Sigmoid colon (tissue), 4 donors: ENCODE data around the gene EWSR1.

Experiments
- POLR2A ChIP-seq, 2 donors: fragments of 450-650 bp; IDR thresholded peaks; one replicate each; pipeline ENCODE4 v1.6.1; 2016; ENCODE audit warnings: antibody characterized with exemption in 2 of 2, mild to moderate bottlenecking in 2 of 2, moderate library complexity in 2 of 2
- POLR2AphosphoS5 ChIP-seq, 4 donors: sonication (generic); formaldehyde crosslinking; IDR thresholded peaks; one replicate each; pipeline ENCODE4 v1.6.1; 2017; ENCODE audit warnings: antibody characterized with exemption in 4 of 4
- TF ChIP-seq, protein P1 (sequence below), 4 experiments: fragments of 450-650 bp in 3 of 4; fragments of 200-600 bp in 1 of 4; IDR thresholded peaks; one replicate each; pipeline ENCODE4 v1.5.1; 2016 to 2019; ENCODE audit warnings: antibody characterized with exemption in 4 of 4, mild to moderate bottlenecking in 3 of 4, moderate library complexity in 2 of 4

GRCh38 chr22:29323641-29324040, 55.6 kb downstream of the EWSR1 start:
- TF ChIP-seq, protein P1, sequence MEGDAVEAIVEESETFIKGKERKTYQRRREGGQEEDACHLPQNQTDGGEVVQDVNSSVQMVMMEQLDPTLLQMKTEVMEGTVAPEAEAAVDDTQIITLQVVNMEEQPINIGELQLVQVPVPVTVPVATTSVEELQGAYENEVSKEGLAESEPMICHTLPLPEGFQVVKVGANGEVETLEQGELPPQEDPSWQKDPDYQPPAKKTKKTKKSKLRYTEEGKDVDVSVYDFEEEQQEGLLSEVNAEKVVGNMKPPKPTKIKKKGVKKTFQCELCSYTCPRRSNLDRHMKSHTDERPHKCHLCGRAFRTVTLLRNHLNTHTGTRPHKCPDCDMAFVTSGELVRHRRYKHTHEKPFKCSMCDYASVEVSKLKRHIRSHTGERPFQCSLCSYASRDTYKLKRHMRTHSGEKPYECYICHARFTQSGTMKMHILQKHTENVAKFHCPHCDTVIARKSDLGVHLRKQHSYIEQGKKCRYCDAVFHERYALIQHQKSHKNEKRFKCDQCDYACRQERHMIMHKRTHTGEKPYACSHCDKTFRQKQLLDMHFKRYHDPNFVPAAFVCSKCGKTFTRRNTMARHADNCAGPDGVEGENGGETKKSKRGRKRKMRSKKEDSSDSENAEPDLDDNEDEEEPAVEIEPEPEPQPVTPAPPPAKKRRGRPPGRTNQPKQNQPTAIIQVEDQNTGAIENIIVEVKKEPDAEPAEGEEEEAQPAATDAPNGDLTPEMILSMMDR (IDR thresholded peaks at IDR 0.05): no peak
- TF ChIP-seq POLR2A (IDR thresholded peaks at IDR 0.05) (no peak), POLR2AphosphoS5 (IDR thresholded peaks at IDR 0.05) (no peak)
